GM03348 (cell line): ENCODE results near the gene NTF3.

Experiments
- DNase-seq: peaks from one replicate; pipeline ENCODE4 v3.0.0; 2012; ENCODE audit warnings: low spot score

Gene NTF3

DNA sequence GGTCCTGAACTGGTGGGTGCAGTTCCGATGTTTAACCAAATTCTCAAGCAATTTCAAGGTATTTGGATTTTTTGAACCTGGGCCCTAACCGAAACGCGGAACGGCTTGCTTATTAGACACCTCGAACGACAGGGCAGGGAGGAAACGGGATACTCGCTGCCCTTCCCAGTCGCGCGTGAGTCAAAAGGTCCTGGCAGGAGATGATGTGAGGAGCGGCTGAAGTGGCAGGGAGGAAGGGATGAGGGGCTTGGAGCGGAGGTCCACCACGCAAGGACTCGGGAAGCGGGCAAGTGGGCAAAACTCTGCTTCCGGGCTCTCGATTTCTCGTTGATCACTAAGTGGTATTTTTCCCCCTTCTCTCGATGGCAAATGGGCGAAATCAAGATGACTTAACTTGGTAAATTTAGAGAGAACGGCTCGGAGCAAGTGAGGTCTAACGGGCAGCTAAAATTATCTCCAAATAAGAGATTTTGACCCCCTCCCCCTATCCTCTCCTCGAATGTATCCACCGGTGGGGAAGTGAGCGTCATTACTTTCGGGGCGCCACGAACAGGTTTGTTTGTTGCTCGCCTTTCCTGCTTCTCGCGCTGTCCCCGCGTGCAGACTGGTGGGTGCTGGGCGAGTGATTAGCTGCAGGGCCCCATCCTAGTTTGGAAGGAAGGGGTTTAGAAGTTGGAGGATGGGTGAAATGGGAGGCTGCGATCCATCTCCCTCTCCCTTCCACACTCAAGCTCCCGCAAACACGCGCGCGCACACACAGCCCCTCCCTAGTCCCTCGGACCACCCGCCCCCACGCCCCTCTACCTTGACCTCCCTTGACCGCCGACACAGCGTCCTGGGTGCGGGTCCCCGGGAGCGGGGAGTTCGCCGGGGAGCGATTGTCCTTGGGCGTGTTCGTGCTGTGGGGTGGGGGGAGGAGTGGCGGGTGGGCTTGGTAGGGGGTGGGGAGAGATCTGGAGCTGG, 986 bp upstream of the NTF3 start:
- peak; percentile 58 for DNase-seq

DNA sequence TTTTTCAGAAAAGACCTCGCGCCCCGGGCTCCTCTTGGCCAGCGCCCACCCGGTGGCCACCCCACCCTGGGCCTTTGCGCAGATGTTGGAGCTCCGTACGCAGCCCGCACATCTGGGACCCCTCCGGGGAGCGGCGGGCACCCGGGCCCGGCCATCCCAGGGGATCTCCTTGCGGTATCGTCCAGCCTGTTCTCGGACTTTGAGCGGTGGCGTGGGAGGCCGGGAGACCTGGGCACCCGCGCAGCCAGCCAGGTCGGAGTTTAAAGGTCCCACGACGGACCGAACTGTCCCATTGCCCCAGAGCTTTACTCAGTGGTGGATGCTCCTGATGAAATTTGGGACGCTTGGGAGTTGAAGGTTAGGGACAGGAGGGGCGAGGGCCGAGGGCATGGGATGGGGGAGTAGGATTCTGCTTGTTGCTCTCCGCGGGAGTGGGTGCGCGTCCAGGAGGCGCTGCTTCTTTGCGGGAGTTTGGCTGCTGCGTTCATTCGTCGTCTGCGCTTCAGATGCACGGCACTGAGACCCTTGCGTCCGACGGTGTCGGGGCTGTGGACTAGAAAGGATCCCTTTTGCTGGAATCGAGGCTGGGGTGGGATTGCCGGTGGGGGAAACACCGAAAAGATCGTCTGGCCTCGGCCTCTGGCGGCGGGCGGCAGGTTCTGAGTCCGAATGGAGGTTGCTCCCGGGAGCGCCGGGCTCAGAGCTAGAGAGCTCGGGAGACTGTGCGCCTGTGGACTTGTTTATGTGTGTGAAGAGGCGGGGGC, 1.4 kb downstream of the NTF3 start:
- DNase-seq = peak; percentile 48

DNA sequence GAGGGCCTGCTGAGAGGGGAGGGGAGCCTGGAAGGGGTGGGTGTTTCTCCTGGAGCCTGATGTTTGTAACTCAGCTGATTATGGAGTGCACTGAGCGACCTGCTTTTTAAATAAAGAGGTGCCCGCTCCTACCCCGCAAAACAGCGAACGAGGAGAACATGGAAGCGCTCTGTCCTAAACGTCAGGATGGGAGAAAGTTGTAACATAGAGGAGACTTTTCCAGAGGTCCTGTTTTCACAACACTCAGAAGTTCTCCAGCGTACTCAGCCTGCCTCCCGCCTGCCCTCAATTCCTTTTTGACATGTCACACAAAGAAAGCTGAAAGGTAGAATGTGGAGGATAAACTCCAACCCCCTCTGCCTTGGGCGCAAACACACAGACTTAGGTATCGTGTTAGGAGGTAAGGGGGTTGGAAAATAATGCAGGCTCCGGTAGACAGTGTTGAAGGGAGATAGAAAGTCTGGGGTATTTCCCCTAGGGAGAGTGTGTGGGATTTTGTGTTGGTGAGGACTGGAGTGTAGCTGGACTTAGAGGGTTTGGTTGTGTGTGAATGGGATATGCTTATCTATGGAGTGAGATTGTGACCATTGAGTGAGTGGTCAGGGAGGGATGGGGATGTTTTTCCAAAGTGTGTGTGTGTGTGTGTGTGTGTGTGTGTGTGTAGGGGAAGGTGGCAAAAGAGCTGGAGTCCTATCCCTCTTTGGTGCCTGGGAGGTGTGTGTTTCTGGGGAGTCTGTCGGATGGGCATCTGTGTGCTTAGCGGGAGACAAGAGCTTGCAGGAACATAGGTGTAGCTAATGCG, 2.1 kb downstream of the NTF3 start:
- no peak for DNase-seq

DNA sequence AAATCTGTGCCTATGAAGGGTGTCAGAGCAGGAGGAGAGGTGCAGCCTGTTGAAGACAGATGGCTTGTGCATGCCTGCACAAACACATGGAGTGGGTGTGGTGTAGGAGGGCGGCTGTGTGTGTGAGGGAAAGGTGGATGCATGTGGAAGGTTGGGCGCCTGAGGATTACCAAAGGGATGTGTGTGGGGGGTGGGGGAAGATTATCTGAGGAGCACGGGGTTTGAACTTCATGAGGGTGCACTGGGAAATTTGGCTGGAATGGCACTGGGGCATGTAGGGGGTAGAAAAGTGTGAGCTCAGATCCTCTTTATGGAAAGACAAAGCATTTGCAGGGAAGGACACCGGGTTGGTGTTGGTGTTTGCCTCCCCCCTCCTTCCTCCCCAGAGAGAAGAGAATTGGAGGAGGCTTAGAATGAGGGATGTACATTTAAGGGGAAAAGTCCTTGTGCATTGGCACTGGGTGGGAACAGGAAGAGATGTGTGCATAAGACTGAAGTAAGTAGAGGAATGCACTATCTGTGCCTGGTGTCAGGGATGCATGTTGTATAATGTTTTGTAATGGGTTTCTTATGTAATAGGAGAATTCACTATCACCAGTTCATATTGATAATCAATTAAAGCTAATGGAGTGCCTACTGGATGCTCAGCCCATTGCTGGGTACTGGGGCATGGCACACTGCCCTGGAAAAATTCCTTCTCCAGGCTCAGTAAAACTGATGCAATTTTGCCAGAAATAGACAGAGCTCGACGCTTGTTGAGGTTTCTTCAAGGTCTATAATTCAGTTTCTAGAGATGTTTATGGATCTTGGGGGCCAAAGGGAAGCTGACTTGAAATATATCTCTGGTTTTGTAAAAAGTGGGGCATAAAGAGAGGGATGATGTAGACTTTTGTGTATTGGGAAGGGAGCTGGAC, 3.0 kb downstream of the NTF3 start:
- DNase-seq = no peak

DNA sequence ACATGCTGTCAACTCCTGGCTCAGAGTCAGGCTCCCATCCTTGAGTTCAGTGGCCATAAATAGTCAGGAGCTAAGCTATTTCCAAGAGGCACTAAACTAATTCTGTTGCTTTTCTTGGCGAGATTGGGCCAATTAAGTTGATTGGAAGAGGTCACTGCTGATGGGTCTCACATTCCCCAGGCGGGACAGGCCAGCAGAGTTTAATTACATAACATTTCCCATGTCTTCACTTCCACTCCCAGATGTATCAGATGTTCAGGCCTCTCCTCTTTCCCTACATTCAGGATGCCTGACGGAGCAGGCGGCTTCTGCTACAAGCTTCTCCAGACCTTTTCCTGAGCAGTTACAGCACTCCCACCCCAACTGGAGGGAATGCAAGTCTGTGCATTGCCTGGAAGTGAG, 5.3 kb downstream of the NTF3 start:
- no peak for DNase-seq

DNA sequence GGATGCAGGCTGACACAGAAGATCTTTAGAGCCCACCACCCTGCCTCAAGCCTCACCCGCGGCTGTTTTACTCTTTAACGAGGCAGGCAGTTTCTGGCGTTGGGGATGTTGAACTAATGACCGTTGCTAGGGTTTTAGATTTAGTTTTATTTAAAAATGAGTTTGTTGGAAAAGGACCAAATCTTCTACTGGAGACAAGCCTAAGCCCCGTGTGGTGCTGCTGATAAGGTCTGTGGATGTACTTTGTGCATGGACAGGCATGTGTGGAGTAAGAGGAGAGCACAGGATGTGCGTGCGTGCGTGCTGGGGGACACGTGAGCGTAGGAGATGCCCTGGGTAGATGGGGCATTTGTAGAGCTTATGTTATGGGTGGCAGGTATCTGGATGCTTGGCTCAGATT, 5.7 kb downstream of the NTF3 start:
- no peak for DNase-seq

DNA sequence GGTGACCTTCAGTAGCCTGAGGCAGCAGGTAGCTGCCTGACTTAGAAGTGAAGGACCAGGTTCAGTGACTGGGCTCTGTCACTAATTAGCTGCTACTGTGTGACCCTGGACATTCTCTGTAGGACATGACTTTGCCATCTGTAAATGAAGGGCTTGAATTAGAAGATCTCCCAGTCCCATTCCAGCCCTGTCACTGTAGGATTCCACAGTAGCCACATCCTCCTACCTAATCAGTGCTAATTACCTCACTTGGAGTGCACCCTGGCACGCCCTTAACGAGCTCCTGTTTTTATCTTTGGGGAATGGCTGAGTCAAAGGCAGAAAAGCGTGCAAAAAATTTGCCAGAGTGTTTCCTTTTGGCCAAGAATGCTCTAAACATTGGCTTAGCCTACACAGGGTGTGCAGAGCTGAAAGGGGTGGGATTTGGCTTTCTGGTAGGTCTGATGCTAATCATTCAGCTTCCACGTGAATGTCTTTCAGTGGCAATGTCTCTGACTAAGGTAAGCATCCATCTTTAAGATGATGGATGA, 6.8 kb downstream of the NTF3 start:
- DNase-seq = peak; percentile 49

DNA sequence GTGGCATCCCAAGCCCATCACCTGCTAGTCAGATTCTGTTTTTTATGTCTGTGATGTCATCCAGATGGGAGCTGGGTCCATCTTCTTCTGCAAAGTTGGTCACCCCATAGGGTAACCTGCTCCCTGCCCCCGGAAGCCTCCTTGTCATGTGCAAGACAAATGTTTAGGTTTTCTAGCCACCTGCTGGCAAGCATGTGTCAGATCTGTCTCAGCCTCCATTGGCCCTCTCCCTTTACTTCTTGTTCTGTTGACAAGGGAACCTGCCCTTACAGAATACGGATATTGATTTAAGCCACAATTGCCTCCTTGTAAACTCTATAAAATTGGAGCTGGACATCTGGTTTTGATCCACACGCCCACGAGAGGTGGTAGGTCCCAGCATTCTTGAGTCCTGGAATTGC, 7.5 kb downstream of the NTF3 start:
- no peak for DNase-seq

DNA sequence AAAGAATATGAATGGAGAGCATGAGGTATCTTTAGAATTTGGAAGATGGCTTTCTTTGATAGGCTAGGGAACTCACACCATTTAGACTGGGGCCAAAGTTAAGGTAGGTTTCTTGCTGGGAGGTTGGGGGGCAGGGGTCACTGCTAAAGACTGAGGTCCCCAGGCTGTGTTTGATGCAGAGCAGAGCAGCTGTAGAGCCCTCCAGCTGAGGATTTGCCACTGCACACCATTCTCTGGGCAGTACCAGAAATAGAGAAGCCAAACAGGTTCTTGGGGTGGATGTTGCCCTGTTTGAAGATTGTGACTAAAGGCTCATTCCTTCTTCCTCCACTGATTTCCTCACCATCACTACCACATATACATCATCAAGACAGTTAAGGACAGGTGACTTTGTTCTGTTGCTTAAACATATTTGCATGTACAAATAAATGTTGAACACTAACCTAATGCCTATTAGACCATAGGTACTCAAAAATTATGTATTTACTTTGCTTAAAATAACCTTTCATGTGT, 7.9 kb downstream of the NTF3 start:
- DNase-seq = no peak

DNA sequence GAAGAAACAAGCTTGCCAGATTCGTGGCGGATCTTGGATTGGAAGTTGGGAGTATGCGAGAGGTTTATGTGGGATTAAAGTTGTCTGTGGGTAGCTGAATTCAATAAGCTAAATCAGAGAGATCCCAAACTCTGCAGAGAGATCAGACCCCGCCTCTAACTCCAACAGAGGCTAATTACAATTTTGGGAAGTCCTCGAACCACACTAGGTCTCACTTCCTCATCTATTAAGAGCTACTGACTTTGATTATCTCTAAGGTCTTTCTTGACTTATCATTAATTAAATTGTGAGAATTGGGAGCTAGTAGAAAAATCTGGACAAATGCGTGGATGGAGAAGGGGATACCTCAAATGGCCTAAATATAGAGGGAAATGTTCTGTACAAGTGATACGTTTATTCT, 9.1 kb downstream of the NTF3 start:
- no peak for DNase-seq

DNA sequence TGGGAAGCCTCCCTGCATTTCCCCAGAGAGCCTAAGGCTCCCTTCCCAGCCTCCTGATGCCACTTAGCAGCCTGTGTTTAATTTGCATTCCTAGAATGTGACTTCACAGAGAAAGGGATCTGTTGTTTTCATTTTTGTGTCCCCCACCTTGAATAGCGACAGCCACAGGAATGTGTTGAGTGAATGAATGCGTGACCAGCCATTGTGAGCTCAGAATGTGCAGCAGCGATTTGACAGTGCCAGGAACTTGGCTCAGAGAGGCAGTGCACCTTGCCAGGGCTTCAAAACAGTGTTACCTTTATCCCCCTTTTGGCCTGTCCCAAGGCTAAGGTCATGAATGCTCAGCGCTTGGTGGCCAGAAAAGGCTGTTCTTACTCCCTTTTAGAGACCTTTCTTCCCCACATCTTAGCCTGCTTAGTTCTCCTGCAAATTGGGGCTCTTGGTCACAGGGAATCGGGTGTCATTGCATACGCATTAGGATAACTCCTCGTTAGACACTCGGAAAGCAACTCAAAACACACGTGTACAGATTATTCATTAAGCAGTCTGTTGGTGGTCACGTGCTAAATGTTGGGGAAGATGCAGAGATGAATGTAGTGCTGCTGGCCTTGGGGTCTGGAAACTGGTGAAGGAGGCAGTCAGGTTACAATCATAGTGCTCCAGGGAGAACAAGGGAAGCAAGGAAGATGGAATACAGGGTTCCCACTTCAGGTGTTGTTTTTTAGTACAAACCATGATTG, 9.8 kb downstream of the NTF3 start:
- DNase-seq = peak; percentile 64

DNA sequence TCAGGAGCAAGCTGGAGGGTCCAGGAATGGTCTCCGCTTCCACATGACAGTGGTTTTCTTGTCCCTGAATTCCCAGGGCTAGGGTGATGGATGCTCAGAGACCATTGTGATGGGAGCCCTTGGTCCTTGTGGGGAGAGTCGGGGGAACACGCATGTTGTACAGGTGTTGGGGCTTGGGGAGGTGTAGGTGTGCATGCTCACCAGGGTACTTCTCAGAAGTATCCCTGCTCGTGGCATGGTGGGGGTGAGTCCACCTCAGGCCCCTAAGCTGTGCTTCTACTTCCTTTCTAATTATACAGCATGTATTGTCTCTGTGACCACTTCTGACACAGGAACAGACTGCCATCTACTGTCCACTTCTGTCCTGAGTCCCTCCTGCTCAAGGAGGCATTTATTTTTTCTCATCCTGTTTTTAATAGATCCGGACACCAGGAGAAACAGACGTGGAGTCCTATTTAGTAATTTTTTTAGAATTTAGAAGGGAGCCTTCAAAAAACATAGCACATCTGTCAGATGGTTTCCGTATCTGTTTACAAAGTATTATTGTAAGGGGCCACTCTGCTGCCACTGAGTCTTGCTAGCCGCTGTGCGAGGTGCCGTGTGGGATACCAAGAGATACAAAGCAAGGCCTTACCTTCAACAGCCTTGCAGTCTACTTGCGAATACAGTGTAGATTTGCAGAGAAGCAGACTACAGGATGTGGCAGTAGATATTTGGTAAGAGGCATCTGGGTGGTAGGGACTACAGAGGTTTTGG, 10.5 kb downstream of the NTF3 start:
- DNase-seq = peak; percentile 71

DNA sequence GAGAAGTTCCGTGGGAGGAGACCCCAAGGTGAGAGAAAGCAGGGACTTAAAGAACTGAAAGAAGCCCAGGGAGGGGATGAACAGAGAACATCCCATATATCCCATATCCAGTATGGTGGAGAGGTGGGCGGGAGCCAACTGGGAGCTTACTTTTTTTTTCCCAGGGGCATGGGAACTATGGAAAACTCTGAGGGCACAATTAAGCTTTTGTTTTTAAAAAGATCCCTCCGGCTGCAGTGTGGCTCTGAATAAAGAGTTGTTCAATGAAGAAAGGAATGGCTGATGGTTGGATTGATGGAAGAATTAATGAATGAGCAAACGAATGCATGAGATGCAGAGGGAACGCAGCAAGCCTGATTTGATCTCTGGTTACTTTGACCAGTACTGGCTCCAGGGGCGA, 12.6 kb downstream of the NTF3 start:
- no peak for DNase-seq

DNA sequence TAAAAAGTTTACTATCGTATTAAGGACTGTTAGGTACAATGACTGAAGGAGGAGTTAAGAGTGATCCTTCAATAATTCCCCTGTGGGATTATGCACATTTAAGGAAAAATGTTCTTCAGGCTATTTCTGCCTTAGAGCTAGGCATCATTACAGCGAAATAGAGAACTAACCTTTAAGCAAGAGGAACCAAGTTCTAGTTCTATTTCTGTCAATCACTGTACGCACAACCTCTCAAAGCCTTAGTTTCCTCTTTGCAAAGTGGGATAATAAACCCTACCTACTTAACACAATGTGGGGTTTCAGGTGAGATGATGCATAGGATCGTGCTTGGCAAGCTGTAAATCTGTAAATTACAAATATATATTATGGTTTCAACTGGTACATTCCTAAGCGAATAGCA, 15.4 kb downstream of the NTF3 start:
- DNase-seq = no peak

DNA sequence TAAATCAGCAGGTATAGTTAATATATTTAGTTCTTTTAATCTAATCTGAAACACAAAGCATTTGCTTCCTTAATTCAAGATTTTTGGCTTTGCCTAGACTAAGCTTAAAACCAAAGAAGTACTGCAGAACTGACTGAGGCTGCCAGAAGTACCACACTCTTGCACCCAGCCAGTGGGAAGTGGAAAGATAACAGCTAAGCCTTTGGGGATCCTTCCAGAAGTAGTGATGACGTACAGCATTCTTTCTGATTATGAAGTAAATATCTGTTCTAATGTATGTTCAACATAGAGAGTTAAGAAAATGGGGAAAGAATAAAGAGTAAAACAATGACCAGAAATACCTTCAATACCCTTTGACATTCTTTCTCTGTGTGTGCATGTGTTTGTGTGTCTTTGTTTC, 19.3 kb downstream of the NTF3 start:
- DNase-seq = no peak

DNA sequence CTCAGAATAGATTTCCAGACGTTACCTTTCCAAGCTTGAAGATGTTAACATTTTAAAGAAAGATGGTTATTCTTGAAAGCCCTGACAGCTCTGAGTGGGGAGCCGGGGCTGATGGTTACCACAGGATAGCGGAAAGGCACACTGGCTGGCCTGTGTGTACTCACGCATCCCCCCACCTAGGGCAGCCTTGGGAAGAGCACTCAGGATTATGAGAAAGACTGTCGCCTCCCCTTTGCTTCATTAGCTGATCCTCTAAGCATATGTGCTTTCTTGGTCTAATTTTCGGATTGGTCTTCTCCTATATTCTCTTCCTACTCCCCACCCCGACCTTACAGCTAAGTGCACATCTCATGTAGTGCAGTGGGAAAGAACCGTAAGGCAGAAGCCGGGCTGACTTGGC, 20.7 kb downstream of the NTF3 start:
- no peak for DNase-seq

DNA sequence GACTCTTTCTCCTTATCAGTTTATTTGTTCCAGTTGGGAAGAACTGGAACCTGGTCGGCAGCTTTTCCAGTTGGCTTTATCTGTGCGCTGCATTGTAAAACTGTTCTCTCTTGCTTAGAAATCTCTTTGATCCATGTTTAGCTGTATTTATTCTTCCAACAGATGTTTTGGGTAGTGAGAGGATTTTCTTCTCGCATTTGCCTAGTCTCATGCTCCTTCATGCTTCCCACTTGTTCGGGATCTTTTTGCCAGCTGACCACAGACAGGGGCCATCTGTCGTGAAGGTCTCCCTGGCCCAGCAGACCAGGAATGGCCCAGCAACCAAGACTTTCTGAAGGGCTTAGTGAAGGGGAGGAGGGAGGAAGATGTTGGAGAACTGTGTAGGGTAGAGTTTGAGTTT, 21.6 kb downstream of the NTF3 start:
- DNase-seq = no peak

DNA sequence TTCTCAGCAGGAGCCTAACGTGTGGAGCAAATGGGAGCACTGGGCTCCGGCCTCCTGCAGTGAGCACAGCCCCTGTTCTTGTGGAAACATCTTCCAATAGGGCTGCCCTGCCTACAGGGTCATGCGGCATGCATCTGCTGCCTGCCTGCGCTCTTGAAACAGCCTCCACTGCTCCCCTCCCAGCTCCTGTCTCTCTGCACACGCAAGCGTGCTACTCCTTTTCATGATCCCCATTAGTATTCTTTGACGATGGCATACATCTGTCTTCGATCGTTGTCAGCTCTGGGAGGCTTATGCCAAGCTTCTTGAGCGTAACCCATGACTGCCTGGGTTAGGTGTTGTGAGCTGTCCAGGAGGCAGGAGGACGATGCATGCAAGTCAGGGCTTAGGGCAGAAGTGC, 23.1 kb downstream of the NTF3 start:
- no peak for DNase-seq

DNA sequence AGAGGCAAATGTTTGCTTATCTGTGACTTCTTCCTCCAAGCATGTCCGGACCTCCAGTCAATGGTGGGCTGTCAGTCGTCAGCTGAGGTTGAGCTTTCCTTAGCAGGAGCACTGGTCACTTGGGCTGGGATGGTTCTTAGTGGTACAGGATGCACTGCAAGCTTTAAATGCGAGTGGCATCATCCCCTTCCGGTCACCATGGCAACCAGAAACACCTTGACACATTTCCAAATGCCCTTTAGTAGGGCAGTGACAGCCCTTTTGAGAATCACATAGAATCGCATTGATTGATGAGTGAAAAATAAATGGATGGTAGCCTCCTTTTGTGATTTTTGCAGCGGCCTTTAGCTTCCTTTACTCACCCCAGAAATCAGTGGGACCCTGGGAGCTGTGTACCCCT, 24.1 kb downstream of the NTF3 start:
- DNase-seq = no peak
